Placental pericyte (primary cell): Measurements from ENCODE around the gene S100A11. TPM values are rescaled to one million over a fixed set of nuclear protein-coding genes. Genes with fewer than 3 reads are reported as not detected.

Experiments
- small RNA-seq: library from RNA; depleted of rRNA; stranded (forward); fragments of <200 nt; gene quantifications from one replicate; pipeline ENCODE3, GENCODE V24; 2012; ENCODE audit warnings: low replicate concordance
- total RNA-seq: library from RNA; depleted of rRNA; stranded (reverse); fragments of >200 nt; gene quantifications from 2 replicates; pipeline ENCODE4 v1.2.3, GENCODE V29; 2012

Gene S100A11
- 176 and 199 TPM in 2 replicates for total RNA-seq

DNA sequence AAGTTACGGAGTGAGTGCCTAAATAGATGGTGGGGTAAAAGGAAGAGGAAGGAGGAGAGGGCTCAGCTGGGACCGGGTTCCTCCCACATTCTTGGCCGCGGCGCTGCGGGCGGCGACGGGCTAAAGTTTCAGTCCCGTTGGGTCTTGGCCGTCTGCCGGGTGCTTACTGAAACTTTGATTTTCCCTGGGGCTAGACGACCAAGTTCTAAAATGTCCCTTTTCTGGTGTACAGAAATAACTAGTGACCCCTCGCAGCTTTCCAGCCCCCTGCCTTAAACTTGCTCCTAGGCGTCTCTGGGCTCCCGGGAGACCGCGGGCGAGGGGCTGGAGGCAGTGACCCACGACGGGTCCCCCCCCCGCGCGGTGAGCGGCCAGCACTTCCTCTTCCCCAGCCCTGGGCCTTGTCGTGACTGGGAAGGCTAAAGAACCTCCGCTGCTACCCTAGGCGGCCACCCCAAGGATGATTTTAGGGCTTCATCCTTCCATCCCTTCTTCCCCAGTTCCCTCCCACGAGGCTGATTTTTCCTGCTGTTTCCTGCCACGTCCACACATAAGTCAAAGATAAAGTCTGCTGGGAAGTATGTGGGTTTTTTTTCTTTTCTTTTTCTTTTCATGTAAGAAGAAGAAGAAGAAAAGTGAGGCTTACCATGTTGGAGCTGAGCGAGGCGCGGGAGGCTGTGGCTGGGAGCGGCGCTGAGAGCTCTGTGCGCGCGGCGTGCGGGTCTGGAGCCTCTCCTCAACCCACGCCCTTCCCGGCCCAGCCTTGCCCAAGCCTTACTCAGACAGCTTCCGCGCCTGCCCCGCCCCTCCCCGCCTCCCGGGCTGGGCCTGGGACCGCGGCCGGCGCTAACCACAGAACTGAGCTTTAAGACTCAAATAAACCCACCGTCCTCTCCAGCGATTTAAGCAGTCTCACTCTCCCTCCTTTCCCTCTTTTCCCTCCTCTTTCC, at the start of gene S100A11:
TSS of gene S100A11 (minus strand) at position 738 of the 950 bp plus-strand sequence. CDS start at position 649, 89 bp downstream.

DNA sequence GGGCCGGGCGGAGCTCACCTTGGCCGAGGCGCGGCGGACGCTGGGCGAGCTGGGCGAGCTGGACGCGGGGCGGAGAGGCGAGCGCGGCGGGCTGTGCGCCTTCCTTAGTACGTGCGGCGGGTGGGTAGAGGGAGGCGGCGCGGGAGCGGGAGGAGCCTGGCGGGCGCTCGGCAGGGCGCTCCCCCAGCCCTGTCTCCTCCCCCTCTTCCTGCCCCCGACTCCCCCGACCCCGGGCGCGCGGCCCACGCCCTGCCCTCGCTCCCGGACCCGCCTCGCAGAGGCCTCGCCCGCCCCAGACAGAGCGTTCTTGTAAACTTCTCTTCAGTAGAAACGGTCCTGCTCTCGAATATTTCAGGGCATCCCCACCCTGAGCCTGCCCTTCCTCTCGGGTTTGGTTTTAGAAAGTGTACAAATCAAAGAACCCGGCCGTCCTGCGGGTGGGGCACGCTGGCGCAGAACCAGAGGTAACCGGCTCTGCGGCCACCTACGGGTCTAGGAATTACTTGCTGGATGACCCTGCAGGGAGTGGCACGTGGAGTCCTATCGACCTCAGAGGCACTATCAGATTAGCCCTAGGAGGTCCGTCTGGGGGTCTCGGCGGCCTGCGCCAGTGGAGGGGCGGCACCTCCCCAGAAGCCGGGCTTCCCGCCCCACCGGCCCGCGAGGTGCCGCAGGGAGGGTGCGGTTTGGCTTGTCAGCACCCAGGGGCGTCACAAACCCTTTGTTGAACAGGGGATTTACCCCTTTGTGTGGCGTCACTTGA, 42.9 kb downstream of the S100A11 start, which contains the start of gene S100A10:
TSS of gene S100A10 (minus strand) at position 126 of the 763 bp plus-strand sequence. CDS start 7,629 bp downstream, outside the sequence.

Small RNA genes within 50 kb of the gene (small RNA-seq; reads per million reads assigned to genes)
- gene SPTLC1P4 = not detected

Other genes starting within 250 kb of the S100A11 start
- gene TDRKH, start 246.5 kb downstream of the S100A11 start, total RNA-seq = 1.0 and 1.5 TPM in 2 replicates
- not detected in 2 replicates for gene LINGO4, start 231.6 kb downstream of the S100A11 start, total RNA-seq
- gene RORC, start 205.2 kb downstream of the S100A11 start, total RNA-seq = not detected in 2 replicates
- not detected in 2 replicates for gene C2CD4D, start 197.2 kb downstream of the S100A11 start, total RNA-seq
- not detected in 2 replicates for gene THEM5, start 183.3 kb downstream of the S100A11 start, total RNA-seq
- gene THEM4, start 127.5 kb downstream of the S100A11 start, total RNA-seq = 8.8 and 10.7 TPM in 2 replicates
- 46.0 and 55.6 TPM in 2 replicates for gene S100A10, start 43.1 kb downstream of the S100A11 start, total RNA-seq
- gene TCHHL1, start 52.1 kb upstream of the S100A11 start, total RNA-seq = not detected in 2 replicates
- gene TCHH, start 78.4 kb upstream of the S100A11 start, total RNA-seq = under 0.01 and 0.14 TPM in 2 replicates
- not detected in 2 replicates for gene RPTN, start 122.2 kb upstream of the S100A11 start, total RNA-seq
- gene HRNR, start 187.2 kb upstream of the S100A11 start, total RNA-seq = not detected in 2 replicates